H9 (cell line): ENCODE measurements around the gene DAZAP1. TPM values are rescaled to one million over a fixed set of nuclear protein-coding genes. Genes with fewer than 3 reads are reported as not detected.

Experiments used
- DNase-seq: peaks from one replicate; pipeline ENCODE4 v3.0.0-alpha.2; 2017
- H2AFZ ChIP-seq: one replicate; pipeline ENCODE4 v1.6.1; 2013; ENCODE audit warnings: mild to moderate bottlenecking, low read length, control low read depth, moderate library complexity
- H2AK5ac ChIP-seq: 2 replicates; pipeline ENCODE4 v1.6.1; 2013; ENCODE audit warnings: low read length, control low read depth, mixed read lengths; ENCODE audit not compliant: insufficient read length
- H2BK120ac ChIP-seq: one replicate; pipeline ENCODE4 v1.6.1; 2013; ENCODE audit warnings: low read depth, mild to moderate bottlenecking, low read length, control low read depth, inconsistent platforms; ENCODE audit not compliant: poor library complexity, severe bottlenecking
- H2BK12ac ChIP-seq: 2 replicates; pipeline ENCODE4 v1.6.1; 2013; ENCODE audit warnings: low read length, control low read depth, mixed read lengths, low read depth; ENCODE audit not compliant: insufficient read length
- H2BK15ac ChIP-seq: 2 replicates; pipeline ENCODE4 v1.6.1; 2013; ENCODE audit warnings: low read depth, low read length, control low read depth
- H2BK20ac ChIP-seq: one replicate; pipeline ENCODE4 v1.6.1; 2013; ENCODE audit warnings: low read depth, mild to moderate bottlenecking, low read length, control low read depth, inconsistent platforms; ENCODE audit not compliant: poor library complexity, severe bottlenecking
- H2BK5ac ChIP-seq: 2 replicates; pipeline ENCODE4 v1.6.1; 2013; ENCODE audit warnings: low read length, control low read depth, mixed read lengths; ENCODE audit not compliant: insufficient read length
- H3K14ac ChIP-seq: 2 replicates; pipeline ENCODE4 v1.6.1; 2013; ENCODE audit warnings: low read length, control low read depth; ENCODE audit not compliant: insufficient read depth
- H3K18ac ChIP-seq: 2 replicates; pipeline ENCODE4 v1.6.1; 2013; ENCODE audit warnings: low read depth, mild to moderate bottlenecking, mixed read lengths, low read length, control low read depth; ENCODE audit not compliant: insufficient read length
- H3K23ac ChIP-seq: 2 replicates; pipeline ENCODE4 v1.6.1; 2013; ENCODE audit warnings: low read length, control low read depth, mixed read lengths, low read depth; ENCODE audit not compliant: insufficient read length
- H3K23me2 ChIP-seq: 2 replicates; pipeline ENCODE4 v1.6.1; 2013; ENCODE audit warnings: low read depth, mild to moderate bottlenecking, mixed read lengths, low read length, control low read depth; ENCODE audit not compliant: insufficient read length, poor library complexity, severe bottlenecking
- H3K27ac ChIP-seq: 2 replicates; pipeline ENCODE4 v1.5.1; 2013; ENCODE audit warnings: low read length, control low read depth, mixed read lengths, low read depth; ENCODE audit not compliant: insufficient read length
- H3K27me3 ChIP-seq: 2 replicates; pipeline ENCODE4 v1.6.1; 2013; ENCODE audit warnings: low read length, control low read depth, inconsistent platforms; ENCODE audit not compliant: insufficient read depth
- H3K4ac ChIP-seq: 2 replicates; pipeline ENCODE4 v1.6.1; 2013; ENCODE audit warnings: low read depth, mild to moderate bottlenecking, control low read depth, inconsistent platforms, low read length, moderate library complexity
- H3K4me1 ChIP-seq: 2 replicates; pipeline ENCODE4 v1.6.1; 2013; ENCODE audit warnings: low read length, control low read depth, inconsistent platforms; ENCODE audit not compliant: insufficient read depth
- H3K4me2 ChIP-seq: 2 replicates; pipeline ENCODE4 v1.6.1; 2013; ENCODE audit warnings: low read length, control low read depth, mixed read lengths; ENCODE audit not compliant: insufficient read length, insufficient read depth
- H3K56ac ChIP-seq: 2 replicates; pipeline ENCODE4 v1.6.1; 2013; ENCODE audit warnings: low read depth, mild to moderate bottlenecking, mixed read lengths, low read length, control low read depth; ENCODE audit not compliant: insufficient read length
- H3K79me1 ChIP-seq: 2 replicates; pipeline ENCODE4 v1.6.1; 2013; ENCODE audit warnings: low read depth, mild to moderate bottlenecking, moderate library complexity, low read length, control low read depth, inconsistent platforms; ENCODE audit not compliant: insufficient read depth, poor library complexity, severe bottlenecking
- H3K79me2 ChIP-seq: 2 replicates; pipeline ENCODE4 v1.6.1; 2013; ENCODE audit warnings: low read length, control low read depth, inconsistent platforms; ENCODE audit not compliant: insufficient read depth
- H3K9ac ChIP-seq: 2 replicates; pipeline ENCODE4 v1.6.1; 2013; ENCODE audit warnings: low read length, control low read depth, mixed read lengths; ENCODE audit not compliant: insufficient read length; ENCODE audit errors: extremely low read depth
- H3K9me3 ChIP-seq: one replicate; pipeline ENCODE4 v1.6.1; 2013; ENCODE audit warnings: low read depth, low read length, inconsistent platforms; ENCODE audit not compliant: control insufficient read depth
- H3T11ph ChIP-seq: one replicate; pipeline ENCODE4 v1.6.1; 2013; ENCODE audit warnings: mild to moderate bottlenecking, low read length, control low read depth, inconsistent platforms
- H4K20me1 ChIP-seq: one replicate; pipeline ENCODE4 v1.6.1; 2013; ENCODE audit not compliant: control insufficient read depth, insufficient read length, insufficient read depth
- H4K5ac ChIP-seq: 2 replicates; pipeline ENCODE4 v1.6.1; 2013; ENCODE audit warnings: low read depth, mild to moderate bottlenecking, mixed read lengths, low read length, control low read depth; ENCODE audit not compliant: insufficient read length
- H4K8ac ChIP-seq: replicated peaks from 2 replicates; pipeline ENCODE4 v1.6.1; 2013; ENCODE audit warnings: low read length, control low read depth, mixed read lengths, low read depth; ENCODE audit not compliant: insufficient read length
- H4K91ac ChIP-seq: 2 replicates; pipeline ENCODE4 v1.6.1; 2013; ENCODE audit warnings: low read depth, mild to moderate bottlenecking, moderate library complexity, mixed read lengths, low read length, control low read depth; ENCODE audit not compliant: insufficient read length
- H3K27ac Mint-ChIP-seq, 3 experiments: 2 replicates in 2 of 3; 3 replicates in 1 of 3; pipeline ENCODE4 v1.8.0; 2020 to 2021; ENCODE audit warnings: mixed read lengths in 3 of 3, mild to moderate bottlenecking in 1 of 3, moderate library complexity in 1 of 3
- H3K27me3 Mint-ChIP-seq: 2 replicates; pipeline ENCODE4 v1.8.0; 2021; ENCODE audit warnings: low read depth, mild to moderate bottlenecking, moderate library complexity, mixed read lengths
- H3K36me3 Mint-ChIP-seq, 3 experiments: 2 replicates in 2 of 3; 3 replicates in 1 of 3; pipeline ENCODE4 v1.8.0; 2020 to 2021; ENCODE audit warnings: low read depth in 3 of 3, mixed read lengths in 3 of 3; ENCODE audit not compliant: insufficient read depth in 1 of 3
- H3K4me1 Mint-ChIP-seq, 2 experiments: 2 replicates each; pipeline ENCODE4 v1.8.0; 2020; ENCODE audit warnings: mixed read lengths in 2 of 2
- H3K4me3 Mint-ChIP-seq, 2 experiments: 2 replicates in 1 of 2; 3 replicates in 1 of 2; pipeline ENCODE4 v1.8.0; 2020 to 2021; ENCODE audit warnings: mild to moderate bottlenecking in 2 of 2, mixed read lengths in 2 of 2, moderate library complexity in 1 of 2
- H3K9me3 Mint-ChIP-seq, 2 experiments: 2 replicates in 1 of 2; 3 replicates in 1 of 2; pipeline ENCODE4 v1.8.0; 2020; ENCODE audit warnings: mild to moderate bottlenecking in 2 of 2, mixed read lengths in 2 of 2, moderate library complexity in 1 of 2
- CTCF ChIP-seq: fragments of 200-600 bp; sonication (generic); conservative IDR thresholded peaks from 3 replicates; pipeline ENCODE4 v1.8.0; 2021; ENCODE audit warnings: antibody characterized with exemption, mild to moderate bottlenecking
- WGBS: extraction: QIAGEN DNeasy Blood & Tissue Kit; methylation state at CpG from one replicate; pipeline ENCODE4 v1.1.7; 2013; ENCODE audit warnings: missing lambda C conversion rate, low lambda C conversion rate, mixed read lengths; ENCODE audit not compliant: insufficient read length; ENCODE audit errors: extremely low coverage; 5-methylcytosine and 5-hydroxymethylcytosine counted together
- total RNA-seq: library from RNA; stranded (reverse); gene quantifications from 2 replicates; pipeline ENCODE4 v1.2.1, GENCODE V29; 2021

The DAZAP1 gene
- total RNA-seq, 1 experiment from 2014 or later, result 265 TPM

GRCh38 chr19:1432507-1432887 lies 25.1 kb downstream of the DAZAP1 start:
- no peaks in the 10 kb centered on the region for H3K9me3 Mint-ChIP-seq
- Histone ChIP-seq H2AK5ac (no peak overlapping the region), H3K4ac (no peak overlapping the region), H3K4me2 (no peak overlapping the region), H3K27ac (no peak overlapping the region), H4K20me1 (no peaks in the 10 kb centered on the region), H3K23me2 (no peaks in the 10 kb centered on the region), H3T11ph (no peak overlapping the region), H2BK5ac (no peak overlapping the region), H3K18ac (no peak overlapping the region), H3K56ac (no peak overlapping the region), H3K27me3 (no peaks in the 10 kb centered on the region), H3K4me1 (no peaks in the 10 kb centered on the region), H2BK20ac (no peak overlapping the region), H3K14ac (no peak overlapping the region), H4K91ac (no peak overlapping the region), H2BK120ac (no peak overlapping the region), H4K8ac (no peak overlapping the region), H4K5ac (no peak overlapping the region), H2AFZ (no peak overlapping the region), H3K23ac (no peak overlapping the region), H3K79me1 (no peaks in the 10 kb centered on the region), H3K79me2 (no peaks in the 10 kb centered on the region), H3K9ac (no peak overlapping the region), H2BK12ac (no peak overlapping the region), H2BK15ac (no peak overlapping the region), H3K9me3 (no peaks in the 10 kb centered on the region)
- DNase-seq, result no peak
- no peaks in the 10 kb centered on the region; a peak in 2 of 4 replicates for H3K4me1 Mint-ChIP-seq
- no peaks in the 10 kb centered on the region for H3K27me3 Mint-ChIP-seq
- WGBS, result no CpG with 5 or more reads among the region's 16 CpGs
- peaks cover 16 to 60% (median 45%) of the 10 kb centered on the region in 3 experiments; a peak in 6 of 7 replicates for H3K36me3 Mint-ChIP-seq
- no peak overlapping the region for H3K4me3 Mint-ChIP-seq
- H3K27ac Mint-ChIP-seq, result peak overlapping the region in 1 of 3 experiments; percentile 70; a peak in 1 of 7 replicates
- TF ChIP-seq CTCF, result no peak
